ENCODE results near the gene FRMD4B.

FRMD4B gene

DNA sequence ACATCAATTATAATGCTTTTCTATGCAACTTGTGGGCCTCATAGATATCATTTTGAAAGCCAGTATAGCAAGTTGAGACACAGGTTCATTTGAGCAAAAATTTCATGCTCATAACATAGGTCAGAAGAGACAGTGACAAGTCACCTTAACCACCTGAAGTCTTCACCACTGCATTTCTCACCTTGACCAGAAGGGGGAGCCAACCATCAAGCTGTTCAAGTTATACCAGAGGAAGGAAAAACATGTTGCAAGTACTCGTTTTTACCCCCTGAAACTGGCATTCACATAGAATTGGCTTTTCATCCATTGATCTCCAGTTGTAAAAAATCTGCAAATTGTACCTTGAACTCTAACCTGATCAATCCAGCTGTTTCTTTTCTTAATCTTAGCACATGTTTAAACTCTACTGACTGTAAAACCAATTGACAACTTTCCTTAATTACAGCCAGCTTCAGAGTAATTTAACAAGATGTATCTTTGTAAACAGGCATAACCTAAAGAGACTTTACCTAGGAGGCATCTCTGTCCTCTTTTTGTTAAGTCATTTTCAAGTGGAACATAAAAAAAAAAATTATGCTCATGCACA is 264.9 kb downstream of the FRMD4B start:
- peak; percentile 74 for DNase-seq

Data from effector CD4-positive, alpha-beta T cell (primary cell).